ENCODE data around the gene PEX10.

Gene PEX10

DNA sequence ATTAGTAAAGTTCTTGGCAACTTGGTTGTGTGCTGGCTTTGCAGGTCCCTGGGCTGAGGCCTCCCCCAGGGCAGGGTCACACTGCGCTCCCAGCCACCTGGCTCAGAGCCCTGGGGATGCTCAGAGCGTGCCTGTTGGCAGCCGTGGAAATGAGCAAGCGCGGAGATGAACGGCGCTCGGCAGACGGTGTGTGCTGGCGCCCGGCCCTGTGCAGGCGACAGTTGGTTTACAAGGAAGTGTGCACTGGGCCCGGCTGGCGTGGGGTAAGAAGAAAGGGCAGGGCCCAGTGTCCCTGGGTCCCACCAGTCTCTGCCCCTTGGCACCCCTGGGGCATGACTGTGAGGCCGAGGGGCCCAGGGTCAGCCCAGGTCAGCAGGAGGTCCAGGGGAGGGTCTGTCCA, 25.7 kb upstream of the PEX10 start:
- TF ChIP-seq, protein P1, sequence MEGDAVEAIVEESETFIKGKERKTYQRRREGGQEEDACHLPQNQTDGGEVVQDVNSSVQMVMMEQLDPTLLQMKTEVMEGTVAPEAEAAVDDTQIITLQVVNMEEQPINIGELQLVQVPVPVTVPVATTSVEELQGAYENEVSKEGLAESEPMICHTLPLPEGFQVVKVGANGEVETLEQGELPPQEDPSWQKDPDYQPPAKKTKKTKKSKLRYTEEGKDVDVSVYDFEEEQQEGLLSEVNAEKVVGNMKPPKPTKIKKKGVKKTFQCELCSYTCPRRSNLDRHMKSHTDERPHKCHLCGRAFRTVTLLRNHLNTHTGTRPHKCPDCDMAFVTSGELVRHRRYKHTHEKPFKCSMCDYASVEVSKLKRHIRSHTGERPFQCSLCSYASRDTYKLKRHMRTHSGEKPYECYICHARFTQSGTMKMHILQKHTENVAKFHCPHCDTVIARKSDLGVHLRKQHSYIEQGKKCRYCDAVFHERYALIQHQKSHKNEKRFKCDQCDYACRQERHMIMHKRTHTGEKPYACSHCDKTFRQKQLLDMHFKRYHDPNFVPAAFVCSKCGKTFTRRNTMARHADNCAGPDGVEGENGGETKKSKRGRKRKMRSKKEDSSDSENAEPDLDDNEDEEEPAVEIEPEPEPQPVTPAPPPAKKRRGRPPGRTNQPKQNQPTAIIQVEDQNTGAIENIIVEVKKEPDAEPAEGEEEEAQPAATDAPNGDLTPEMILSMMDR (IDR thresholded peaks at IDR 0.05; ENCODE audit: low read length, missing control alignments) = no peak
- no peak overlapping the region for H3K4me3 ChIP-seq (replicated peaks; ENCODE audit: low read depth, low read length)
- no peak for DNase-seq (ENCODE audit: low read depth)

DNA sequence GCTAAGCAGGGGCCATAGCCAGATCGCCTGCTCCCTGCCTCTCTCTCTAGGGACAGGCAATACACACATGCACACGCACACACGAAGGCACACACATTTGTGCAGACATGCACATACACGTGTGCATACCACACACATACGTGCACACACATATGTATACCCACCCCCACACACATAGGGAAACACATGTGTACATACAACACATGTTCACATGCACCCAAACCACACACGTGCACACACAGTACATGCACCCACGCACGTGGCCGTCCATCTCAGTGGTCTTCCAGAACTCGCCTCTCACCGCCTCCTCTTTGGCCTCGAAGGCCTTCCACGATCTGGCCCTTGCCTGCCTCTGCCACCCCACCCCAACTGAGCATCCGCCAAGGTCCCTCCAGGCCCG, 25.3 kb upstream of the PEX10 start:
- TF ChIP-seq, protein P1 (IDR thresholded peaks at IDR 0.05; ENCODE audit: low read length, missing control alignments) = no peak
- no peak overlapping the region for H3K4me3 ChIP-seq (replicated peaks; ENCODE audit: low read depth, low read length)
- DNase-seq (ENCODE audit: low read depth) = no peak

DNA sequence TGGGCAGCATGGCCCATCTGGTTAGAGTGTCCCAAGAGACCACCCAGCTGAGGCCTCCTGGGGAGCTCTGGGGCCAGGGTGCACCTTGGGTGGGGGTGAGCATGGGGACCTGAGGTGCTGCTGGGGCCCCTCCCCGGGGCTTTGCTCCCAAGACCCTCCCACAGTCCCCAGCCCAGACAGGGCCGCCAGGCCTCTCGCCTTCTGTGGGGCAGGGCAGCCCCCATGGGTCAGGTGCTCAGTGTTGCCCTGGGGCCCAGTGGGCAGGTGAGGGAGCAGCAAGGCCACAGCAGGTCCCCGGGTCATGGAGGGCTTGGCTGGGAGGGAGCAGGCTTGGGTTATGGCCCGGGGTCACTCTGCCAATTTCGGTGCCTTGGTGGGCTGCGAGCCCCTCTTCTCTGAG, 24.5 kb upstream of the PEX10 start:
- H3K4me3 ChIP-seq (replicated peaks; ENCODE audit: low read depth, low read length) = no peak overlapping the region
- DNase-seq (ENCODE audit: low read depth) = no peak
- TF ChIP-seq, protein P1 (IDR thresholded peaks at IDR 0.05; ENCODE audit: low read length, missing control alignments) = no peak

DNA sequence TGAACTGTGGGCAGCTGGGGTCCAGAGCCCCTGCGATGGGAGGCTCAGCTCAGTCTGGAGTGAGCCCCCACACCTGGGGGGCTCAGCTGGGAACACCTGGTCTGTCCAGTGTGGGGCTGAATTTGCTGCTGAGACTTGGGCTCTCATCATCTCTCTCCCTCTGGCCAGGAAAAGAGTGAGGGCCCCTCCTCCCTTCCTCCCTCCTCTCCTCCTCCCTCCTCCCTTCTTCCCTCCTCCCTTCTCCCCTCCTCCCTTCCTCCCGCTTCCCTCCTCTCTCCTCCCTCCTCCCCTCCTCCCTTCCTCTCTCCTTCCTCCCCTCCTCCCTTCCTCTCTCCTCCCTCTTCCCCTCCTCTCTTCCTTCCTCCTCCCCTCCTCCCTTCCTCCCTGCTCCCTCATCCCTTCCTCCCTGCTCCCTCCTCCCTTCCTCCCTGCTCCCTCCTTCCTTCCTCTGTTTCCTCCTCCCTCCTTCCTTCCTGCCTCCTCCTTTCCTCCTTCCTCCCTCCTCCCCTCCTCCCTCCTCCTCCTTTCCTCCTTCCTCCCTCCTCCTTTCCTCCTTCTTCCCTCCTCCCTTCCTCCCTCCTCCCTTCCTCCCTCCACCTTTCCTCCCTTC, 23.5 kb upstream of the PEX10 start:
- TF ChIP-seq, protein P1 (IDR thresholded peaks at IDR 0.05; ENCODE audit: low read length, missing control alignments) = no peak
- H3K4me3 ChIP-seq (replicated peaks; ENCODE audit: low read depth, low read length) = no peak overlapping the region
- no peak for DNase-seq (ENCODE audit: low read depth)

DNA sequence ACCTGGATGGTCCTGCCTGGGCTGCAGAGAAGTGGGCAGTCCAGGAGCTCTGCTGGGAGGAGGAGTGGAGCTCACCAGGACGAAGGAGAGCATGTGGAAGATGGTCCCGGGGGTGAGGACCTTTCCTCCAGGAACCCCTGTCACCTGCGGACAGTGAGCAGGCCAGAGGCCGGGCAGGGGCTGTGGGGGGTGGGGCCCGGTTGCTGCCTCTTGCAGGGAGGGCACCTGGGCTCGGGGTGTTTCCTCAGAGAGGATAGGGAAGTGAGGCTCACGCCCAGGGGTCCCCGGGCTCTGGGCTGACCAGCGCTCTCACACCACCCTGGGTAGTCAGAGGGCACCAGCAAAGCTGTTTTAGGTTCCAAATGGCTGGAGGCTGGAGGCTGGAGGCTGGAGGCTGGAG, 22.7 kb upstream of the PEX10 start:
- no peak for DNase-seq (ENCODE audit: low read depth)
- TF ChIP-seq, protein P1 (IDR thresholded peaks at IDR 0.05; ENCODE audit: low read length, missing control alignments) = no peak
- H3K4me3 ChIP-seq (replicated peaks; ENCODE audit: low read depth, low read length) = no peak overlapping the region

DNA sequence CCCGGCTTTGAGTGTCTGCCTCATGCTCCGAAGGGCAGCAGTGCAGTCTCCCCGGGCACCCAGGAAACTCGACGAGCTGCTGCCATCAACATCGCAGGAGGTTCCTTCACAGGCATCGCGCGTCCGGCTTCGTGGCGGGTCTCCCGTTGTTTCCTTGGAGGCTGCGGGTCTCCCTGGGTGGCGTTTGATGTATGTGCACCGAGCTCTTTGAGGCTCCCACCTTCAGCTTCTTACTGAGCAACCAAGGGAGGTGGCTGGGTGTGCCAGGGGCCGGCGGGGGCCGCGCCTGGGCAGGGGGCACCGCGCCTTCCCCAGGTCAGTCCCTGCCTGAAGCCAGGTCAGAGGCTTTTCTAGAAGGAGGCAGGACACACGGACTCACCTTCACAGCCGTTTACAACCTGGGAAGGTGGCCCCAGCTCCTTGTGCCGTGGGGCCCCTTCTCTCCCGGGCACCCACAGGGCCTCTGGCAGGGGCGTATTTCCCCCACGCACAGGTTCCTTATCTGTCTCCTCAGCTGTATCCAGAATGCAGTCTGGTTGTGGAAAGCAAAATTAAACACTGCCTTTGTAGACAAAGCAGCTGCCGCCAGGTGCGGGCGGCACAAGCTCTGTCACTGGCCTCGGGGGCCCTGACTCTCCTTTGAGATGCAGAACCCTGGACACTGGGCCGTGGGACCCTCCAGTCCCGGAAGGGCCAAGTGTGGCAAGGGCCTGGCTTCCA, 21.7 kb upstream of the PEX10 start:
- no peak overlapping the region for H3K4me3 ChIP-seq (replicated peaks; ENCODE audit: low read depth, low read length)
- no peak for DNase-seq (ENCODE audit: low read depth)
- TF ChIP-seq, protein P1 (IDR thresholded peaks at IDR 0.05; ENCODE audit: low read length, missing control alignments) = no peak

DNA sequence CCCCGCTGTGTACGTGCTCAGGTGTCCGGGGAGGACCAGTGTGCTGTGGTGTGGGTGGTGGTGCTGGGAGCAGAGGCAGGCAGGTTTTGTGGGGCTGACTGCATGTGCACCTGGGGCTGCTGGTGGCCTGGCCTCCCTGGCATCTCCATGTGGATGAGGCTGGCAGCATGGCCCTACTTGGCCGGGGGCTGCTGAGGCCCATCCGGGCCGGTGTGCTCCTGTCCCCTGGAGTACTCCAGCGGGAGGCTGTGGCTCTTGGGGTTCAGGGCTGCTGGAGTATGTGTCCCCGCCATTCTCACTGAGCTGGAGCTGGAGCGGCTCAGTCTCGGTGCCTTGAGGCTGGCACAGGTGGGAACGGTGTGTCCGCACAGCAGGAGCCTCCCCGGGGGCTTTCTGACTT, 20.8 kb upstream of the PEX10 start:
- DNase-seq (ENCODE audit: low read depth) = no peak
- no peak overlapping the region for H3K4me3 ChIP-seq (replicated peaks; ENCODE audit: low read depth, low read length)
- TF ChIP-seq, protein P1 (IDR thresholded peaks at IDR 0.05; ENCODE audit: low read length, missing control alignments) = no peak

All from fibroblast of pulmonary artery (primary cell).